Adipocyte (in vitro differentiated cells): ENCODE data around the gene CDS2.

Experiments
- DNase-seq: peaks from one replicate; pipeline ENCODE4 v3.0.0-alpha.2; 2015; ENCODE audit warnings: low read depth
- H3K27me3 ChIP-seq: replicated peaks from 2 replicates; pipeline ENCODE4 v1.7.0; 2013; ENCODE audit warnings: mild to moderate bottlenecking, low read length, moderate library complexity; ENCODE audit not compliant: control insufficient read depth, insufficient read depth
- H3K36me3 ChIP-seq: 2 replicates; pipeline ENCODE4 v1.7.0; 2013; ENCODE audit warnings: low read length, mild to moderate bottlenecking, moderate library complexity; ENCODE audit not compliant: control insufficient read depth, insufficient read depth, severe bottlenecking
- H3K4me1 ChIP-seq: 2 replicates; pipeline ENCODE4 v1.7.0; 2013; ENCODE audit warnings: mild to moderate bottlenecking, low read length, moderate library complexity; ENCODE audit not compliant: control insufficient read depth, insufficient read depth
- H3K4me3 ChIP-seq: 2 replicates; pipeline ENCODE4 v1.7.0; 2013; ENCODE audit warnings: mild to moderate bottlenecking, low read length, moderate library complexity
- H3K9ac ChIP-seq: 2 replicates; pipeline ENCODE4 v1.7.0; 2013; ENCODE audit warnings: mild to moderate bottlenecking, low read length, moderate library complexity
- H3K9me3 ChIP-seq: 2 replicates; pipeline ENCODE4 v1.7.0; 2013; ENCODE audit warnings: mild to moderate bottlenecking, low read length, moderate library complexity; ENCODE audit not compliant: control insufficient read depth

CDS2 gene

GRCh38 chr20:5154543-5154925 is 27.7 kb downstream of the CDS2 start:
- Histone ChIP-seq H3K27me3 (no peaks in the 10 kb centered on the region), H3K9me3 (no peaks in the 10 kb centered on the region), H3K36me3 (no peaks in the 10 kb centered on the region), H3K9ac (no peak overlapping the region), H3K4me1 (peaks cover 24% of the 10 kb centered on the region), H3K4me3 (no peak overlapping the region)
- no peak for DNase-seq

GRCh38 chr20:5155404-5155803 is 28.6 kb downstream of the CDS2 start:
- no peaks in the 10 kb centered on the region for H3K27me3 ChIP-seq
- no peak overlapping the region for H3K9ac ChIP-seq
- H3K4me1 ChIP-seq: peaks cover 24% of the 10 kb centered on the region
- no peaks in the 10 kb centered on the region for H3K9me3 ChIP-seq
- H3K36me3 ChIP-seq: no peaks in the 10 kb centered on the region
- DNase-seq: no peak
- H3K4me3 ChIP-seq: no peak overlapping the region

- DNase-seq: no peak
- Histone ChIP-seq H3K9me3 (no peaks in the 10 kb centered on the region), H3K4me3 (no peak overlapping the region), H3K4me1 (peaks cover 18% of the 10 kb centered on the region), H3K36me3 (no peaks in the 10 kb centered on the region), H3K9ac (no peak overlapping the region), H3K27me3 (no peaks in the 10 kb centered on the region)
These were observed 30.1 kb downstream of the CDS2 start for GRCh38 chr20:5156675-5157448.

- Histone ChIP-seq H3K27me3 (no peaks in the 10 kb centered on the region), H3K4me1 (peaks cover 8% of the 10 kb centered on the region), H3K36me3 (no peaks in the 10 kb centered on the region), H3K9me3 (no peaks in the 10 kb centered on the region), H3K9ac (no peak overlapping the region), H3K4me3 (no peak overlapping the region)
- no peak for DNase-seq
These were observed 33.1 kb downstream of the CDS2 start for GRCh38 chr20:5159928-5160327.

- Histone ChIP-seq H3K9ac (no peak overlapping the region), H3K4me1 (peaks cover 8% of the 10 kb centered on the region), H3K36me3 (no peaks in the 10 kb centered on the region), H3K4me3 (no peak overlapping the region), H3K27me3 (no peaks in the 10 kb centered on the region), H3K9me3 (no peaks in the 10 kb centered on the region)
- DNase-seq: no peak
These were observed 34.1 kb downstream of the CDS2 start for GRCh38 chr20:5160882-5161281.

GRCh38 chr20:5161536-5162164 is 34.8 kb downstream of the CDS2 start:
- no peaks in the 10 kb centered on the region for H3K36me3 ChIP-seq
- no peak overlapping the region for H3K9ac ChIP-seq
- no peak overlapping the region for H3K4me3 ChIP-seq
- no peaks in the 10 kb centered on the region for H3K9me3 ChIP-seq
- peaks cover 5% of the 10 kb centered on the region for H3K4me1 ChIP-seq
- H3K27me3 ChIP-seq: no peaks in the 10 kb centered on the region
- DNase-seq: no peak

- DNase-seq: no peak
- Histone ChIP-seq H3K9ac (no peak overlapping the region), H3K27me3 (no peaks in the 10 kb centered on the region), H3K36me3 (no peaks in the 10 kb centered on the region), H3K4me1 (peaks cover 10% of the 10 kb centered on the region), H3K9me3 (no peaks in the 10 kb centered on the region), H3K4me3 (no peak overlapping the region)
These were observed 38.1 kb downstream of the CDS2 start for GRCh38 chr20:5164645-5165625.

- H3K36me3 ChIP-seq: peaks cover 2% of the 10 kb centered on the region
- no peaks in the 10 kb centered on the region for H3K27me3 ChIP-seq
- DNase-seq: no peak
- no peak overlapping the region for H3K4me3 ChIP-seq
- H3K9me3 ChIP-seq: no peaks in the 10 kb centered on the region
- H3K4me1 ChIP-seq: peaks cover 10% of the 10 kb centered on the region
- no peak overlapping the region for H3K9ac ChIP-seq
These were observed 42.0 kb downstream of the CDS2 start for GRCh38 chr20:5168651-5169396.

GRCh38 chr20:5170341-5170740 is 43.5 kb downstream of the CDS2 start:
- no peak for DNase-seq
- Histone ChIP-seq H3K36me3 (peaks cover 9% of the 10 kb centered on the region), H3K4me3 (no peak overlapping the region), H3K4me1 (peaks cover 10% of the 10 kb centered on the region), H3K27me3 (no peaks in the 10 kb centered on the region), H3K9ac (no peak overlapping the region), H3K9me3 (no peaks in the 10 kb centered on the region)

- no peaks in the 10 kb centered on the region for H3K27me3 ChIP-seq
- DNase-seq: no peak
- peaks cover 10% of the 10 kb centered on the region for H3K4me1 ChIP-seq
- H3K36me3 ChIP-seq: peaks cover 9% of the 10 kb centered on the region
- H3K4me3 ChIP-seq: no peak overlapping the region
- no peaks in the 10 kb centered on the region for H3K9me3 ChIP-seq
- H3K9ac ChIP-seq: no peak overlapping the region
These were observed 44.4 kb downstream of the CDS2 start for GRCh38 chr20:5171064-5171789.
